ENCODE data around the gene TFRC.
"Not testable (repeated sequence)": the region's sequence is repeated elsewhere in the genome, so short reads cannot be mapped to it uniquely, and the experiment has no call there.

Gene TFRC

DNA sequence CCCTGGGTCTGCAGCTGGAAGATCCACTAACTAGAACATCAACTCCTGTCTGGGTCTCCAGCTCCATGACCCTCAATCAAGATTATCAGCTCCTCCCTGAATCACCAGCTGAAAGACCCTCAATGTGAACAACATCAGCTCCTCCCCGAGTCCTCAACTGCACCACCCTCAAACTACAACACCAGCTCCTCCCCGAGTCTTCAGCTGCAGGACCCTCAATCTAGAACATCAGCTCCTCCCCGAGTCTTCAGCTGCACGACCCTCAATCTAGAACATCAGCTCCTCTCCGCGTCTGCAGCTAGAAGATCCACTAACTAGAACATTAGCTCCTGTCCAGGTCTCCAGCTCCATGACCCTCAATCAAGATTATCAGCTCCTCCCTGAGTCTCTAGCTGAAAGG lies 79.2 kb downstream of the TFRC start:
- DNase-seq, result not testable (repeated sequence)

DNA sequence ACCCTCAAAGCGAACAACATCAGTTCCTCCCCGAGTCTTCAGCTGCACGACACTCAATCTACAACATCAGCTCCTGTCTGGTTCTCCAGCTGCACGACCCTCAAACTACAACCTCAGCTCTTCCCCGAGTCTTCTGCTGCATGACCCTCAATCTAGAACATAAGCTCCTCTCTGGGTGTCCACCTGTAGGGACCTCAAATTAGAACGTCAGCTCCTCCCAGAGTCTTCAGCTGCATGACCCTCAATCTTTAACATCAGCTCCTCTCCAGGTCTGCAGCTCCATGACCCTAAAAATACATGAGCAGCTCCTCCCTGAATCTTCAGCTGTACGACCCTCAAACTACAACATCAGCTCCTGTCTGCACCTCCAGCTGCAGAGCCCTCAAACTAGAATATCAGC lies 80.7 kb downstream of the TFRC start:
- DNase-seq, result not testable (repeated sequence)

DNA sequence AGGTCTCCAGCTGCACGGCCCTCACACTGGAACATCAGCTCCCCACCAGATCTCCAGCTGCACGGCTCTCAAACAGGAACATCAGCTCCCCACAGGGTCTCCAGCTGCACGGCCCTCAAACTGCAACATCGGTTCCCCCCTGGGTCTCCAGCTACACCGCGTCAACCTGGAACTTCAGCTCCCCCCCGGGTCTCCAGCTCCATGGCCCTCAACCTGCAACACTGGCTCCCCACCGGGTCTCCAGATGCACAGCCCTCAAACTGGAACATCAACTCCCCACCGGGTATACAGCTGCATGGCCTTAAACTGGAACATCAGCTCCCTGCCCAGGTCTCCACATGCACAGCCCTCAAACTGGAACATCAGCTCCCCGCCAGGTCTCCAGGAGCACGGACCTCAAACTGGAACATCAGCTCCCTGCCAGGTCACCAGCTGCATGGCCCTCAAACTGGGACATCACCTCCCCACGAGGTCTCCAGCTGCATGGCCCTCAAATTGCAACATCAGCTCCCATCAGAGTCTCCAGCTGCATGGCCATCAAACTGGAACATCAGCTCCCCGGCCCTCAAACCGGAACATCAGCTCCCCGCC lies 81.4 kb downstream of the TFRC start:
- DNase-seq, result not testable (repeated sequence)

DNA sequence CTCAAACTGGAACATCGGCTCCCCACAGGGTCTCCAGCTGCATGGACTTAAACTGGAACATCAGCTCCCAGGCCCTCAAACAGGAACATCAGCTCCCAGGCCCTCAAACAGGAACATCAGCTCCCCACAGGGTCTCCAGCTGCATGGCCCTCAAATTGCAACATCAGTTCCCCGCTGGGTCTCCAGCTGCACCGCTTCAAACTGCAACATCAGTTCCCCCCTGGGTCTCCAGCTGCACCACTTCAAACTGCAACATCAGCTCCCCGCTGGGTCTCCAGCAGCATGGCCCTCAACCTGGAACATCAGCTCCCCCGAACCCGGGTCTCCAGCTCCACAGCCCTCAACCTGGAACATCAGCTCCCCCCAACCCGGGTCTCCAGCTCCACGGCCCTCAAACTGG lies 82.0 kb downstream of the TFRC start:
- DNase-seq, result no peak

Measured in DMS79 treated with DMSO at 0.1 percent for 48 hours (cell line).